HEK293T (cell line): ENCODE results near the gene LENG9.
"Not testable (repeated sequence)": the region's sequence is repeated elsewhere in the genome, so short reads cannot be mapped to it uniquely, and the experiment has no call there.

Source experiments
- ELF4 ChIP-seq: fragments of 450-650 bp; IDR thresholded peaks from 2 replicates; pipeline ENCODE4 v1.6.1; 2017; ENCODE audit warnings: antibody characterized with exemption
- FOXM1 ChIP-seq: fragments of 450-650 bp; IDR thresholded peaks from 2 replicates; pipeline ENCODE4 v1.6.1; 2017; ENCODE audit warnings: mild to moderate bottlenecking, borderline replicate concordance
- L3MBTL2 ChIP-seq: fragments of 450-650 bp; conservative IDR thresholded peaks from 2 replicates; pipeline ENCODE4 v1.6.1; 2016; ENCODE audit warnings: mild to moderate bottlenecking
- TARDBP ChIP-seq: fragments of 450-650 bp; IDR thresholded peaks from 2 replicates; pipeline ENCODE4 v1.6.1; 2016

GRCh38 chr19:54493056-54493455, 29.5 kb upstream of the LENG9 start:
- not testable (repeated sequence) for TF ChIP-seq ELF4, FOXM1, L3MBTL2, TARDBP
